Right atrium auricular region (tissue), 2 donors: ENCODE measurements around the gene TBC1D5. TPM values are rescaled to one million over a fixed set of nuclear protein-coding genes. Genes with fewer than 3 reads are reported as not detected.

Experiments used
- DNase-seq: peaks from one replicate; pipeline ENCODE4 v3.0.0-alpha.2; 2019; ENCODE audit warnings: low spot score
- H3K27ac ChIP-seq, 2 donors: fragments of 200-600 bp; sonication (generic); 1 replicate in 1 of 2; 2 replicates in 1 of 2; pipeline ENCODE4 v1.5.1; 2016 to 2019
- H3K27me3 ChIP-seq, 2 donors: fragments of 200-600 bp; sonication (generic); one replicate each; pipeline versions ENCODE4 v1.5.1 to v1.6.0; 2017 to 2019
- H3K36me3 ChIP-seq: fragments of 200-600 bp; sonication (generic); one replicate; pipeline ENCODE4 v1.5.1; 2016
- H3K4me1 ChIP-seq, 2 donors: fragments of 200-600 bp; sonication (generic); one replicate each; pipeline versions ENCODE4 v1.5.1 to v1.6.0; 2017 to 2019
- H3K4me3 ChIP-seq, 2 donors: fragments of 200-600 bp; sonication (generic); 1 replicate in 1 of 2; 2 replicates in 1 of 2; pipeline ENCODE4 v1.5.1; 2017 to 2019; ENCODE audit warnings: mild to moderate bottlenecking in 1 of 2, moderate library complexity in 1 of 2
- H3K9me3 ChIP-seq, 2 donors: fragments of 200-600 bp; sonication (generic); one replicate each; pipeline ENCODE4 v1.5.1; 2019
- CTCF ChIP-seq, 2 donors: fragments of 200-600 bp; sonication (generic); IDR thresholded peaks; one replicate each; pipeline ENCODE4 v1.5.1; 2019; ENCODE audit warnings: antibody characterized with exemption in 2 of 2
- total RNA-seq, 2 donors: library from RNA; depleted of rRNA; stranded (reverse); fragments of >200 nt; gene quantifications; one replicate each; pipeline ENCODE4 v1.1.0, GENCODE V29; 2016

Gene TBC1D5
- total RNA-seq, 2 donors from 2014 or later, result 35.2 to 40.2 TPM

GRCh38 chr3:17759901-17760300, 17.5 kb upstream of the TBC1D5 start:
- Histone ChIP-seq H3K27ac (no peak overlapping the region), H3K4me1 (no peaks in the 10 kb centered on the region), H3K27me3 (no peaks in the 10 kb centered on the region), H3K36me3 (no peaks in the 10 kb centered on the region), H3K4me3 (no peak overlapping the region), H3K9me3 (no peaks in the 10 kb centered on the region)
- DNase-seq, result no peak
- TF ChIP-seq CTCF (IDR thresholded peaks at IDR 0.05), result no peak

DNA sequence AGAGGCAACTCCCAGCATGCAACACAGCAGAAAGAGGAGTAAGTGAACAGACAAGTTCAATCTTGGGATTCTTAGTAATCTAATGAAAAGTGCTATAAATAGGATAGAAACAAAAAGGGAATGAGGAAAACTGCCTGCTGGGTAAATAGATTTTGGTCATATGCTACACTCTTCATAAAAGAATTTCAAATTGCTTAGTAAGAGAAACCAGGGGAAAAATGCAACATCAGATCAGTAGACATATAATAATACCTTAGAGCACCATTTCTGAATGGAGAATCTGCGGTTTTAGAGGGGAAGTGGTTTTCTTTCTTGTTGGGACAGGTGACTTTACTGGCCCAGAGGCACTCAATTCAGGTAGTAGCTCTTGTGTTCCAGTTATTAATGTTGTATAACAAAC, 13.4 kb upstream of the TBC1D5 start:
- DNase-seq, result no peak
- Histone ChIP-seq H3K9me3 (no peaks in the 10 kb centered on the region), H3K4me1 (no peaks in the 10 kb centered on the region), H3K4me3 (no peak overlapping the region), H3K27me3 (no peaks in the 10 kb centered on the region), H3K36me3 (no peaks in the 10 kb centered on the region), H3K27ac (no peak overlapping the region)
- TF ChIP-seq CTCF (IDR thresholded peaks at IDR 0.05), result no peak

DNA sequence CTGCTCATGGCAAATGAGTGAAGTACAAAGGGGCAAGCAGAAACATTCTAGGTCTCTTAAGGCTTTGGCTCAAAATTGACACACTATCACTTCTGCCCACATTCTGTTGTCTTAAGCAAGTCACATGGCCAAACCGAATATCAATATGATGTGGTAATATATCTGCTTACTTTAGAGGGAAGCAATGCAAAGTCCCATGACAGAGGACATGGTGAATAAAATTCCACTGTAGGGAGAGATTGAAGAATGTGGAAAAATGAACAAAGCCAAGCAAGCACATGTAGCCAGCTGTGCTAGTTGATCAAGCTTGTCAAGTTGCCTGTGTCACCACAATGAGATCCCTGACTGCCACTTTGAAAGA, 11.2 kb upstream of the TBC1D5 start:
- DNase-seq, result no peak
- no peak overlapping the region for H3K27ac ChIP-seq
- H3K4me1 ChIP-seq, result no peaks in the 10 kb centered on the region
- no peak for TF ChIP-seq CTCF (IDR thresholded peaks at IDR 0.05)
- no peaks in the 10 kb centered on the region for H3K36me3 ChIP-seq
- no peak overlapping the region for H3K4me3 ChIP-seq
- H3K9me3 ChIP-seq, result no peaks in the 10 kb centered on the region
- no peaks in the 10 kb centered on the region for H3K27me3 ChIP-seq

- no peak overlapping the region for H3K27ac ChIP-seq
- TF ChIP-seq CTCF (IDR thresholded peaks at IDR 0.05), result no peak
- DNase-seq, result no peak
- H3K4me1 ChIP-seq, result no peaks in the 10 kb centered on the region
- H3K27me3 ChIP-seq, result no peaks in the 10 kb centered on the region
- no peaks in the 10 kb centered on the region for H3K36me3 ChIP-seq
- H3K9me3 ChIP-seq, result no peaks in the 10 kb centered on the region
- H3K4me3 ChIP-seq, result no peak overlapping the region
Observed at GRCh38 chr3:17752876-17753631, 10.6 kb upstream of the TBC1D5 start.

DNA sequence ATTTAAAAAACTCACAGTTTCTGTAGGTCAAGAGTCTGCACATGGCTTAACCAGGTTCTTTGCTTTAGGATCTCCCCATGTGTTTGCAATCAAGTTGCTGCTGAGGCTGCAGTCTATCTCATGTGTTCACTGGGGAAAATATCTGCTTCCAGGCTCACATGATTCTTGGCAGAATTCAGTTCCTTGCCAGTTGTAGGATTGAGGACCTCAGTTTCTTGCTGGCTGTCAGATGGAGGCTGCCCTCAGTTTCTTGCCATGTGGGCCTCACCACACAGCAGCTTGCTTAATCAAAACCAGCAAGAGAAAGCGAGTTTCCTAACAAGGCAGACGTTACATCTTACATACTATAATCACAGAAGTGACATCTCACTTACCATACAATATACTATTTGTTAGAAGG, 10.0 kb upstream of the TBC1D5 start:
- Histone ChIP-seq H3K27ac (no peak overlapping the region), H3K9me3 (no peaks in the 10 kb centered on the region), H3K27me3 (no peaks in the 10 kb centered on the region), H3K4me1 (no peaks in the 10 kb centered on the region), H3K4me3 (no peak overlapping the region), H3K36me3 (no peaks in the 10 kb centered on the region)
- no peak for TF ChIP-seq CTCF (IDR thresholded peaks at IDR 0.05)
- DNase-seq, result no peak

- H3K27me3 ChIP-seq, result no peaks in the 10 kb centered on the region
Observed at GRCh38 chr3:17749705-17750293, 7.4 kb upstream of the TBC1D5 start.

More at GRCh38 chr3:17749705-17750293, 7.4 kb upstream of the TBC1D5 start:
- DNase-seq, result no peak
- no peaks in the 10 kb centered on the region for H3K9me3 ChIP-seq
- H3K4me1 ChIP-seq, result no peaks in the 10 kb centered on the region
- no peak overlapping the region for H3K4me3 ChIP-seq
- TF ChIP-seq CTCF (IDR thresholded peaks at IDR 0.05), result no peak
- H3K27ac ChIP-seq, result no peak overlapping the region
- no peaks in the 10 kb centered on the region for H3K36me3 ChIP-seq
